GM08714 (cell line): Measurements from ENCODE around the gene TRIM32.

Source experiments
- H3K4me3 ChIP-seq: fragments of 200-500 bp; sonication (Bioruptor generic); 2 replicates; pipeline ENCODE4 v1.5.1; 2014; ENCODE audit warnings: mild to moderate bottlenecking, low read length, inconsistent platforms
- ZNF274 ChIP-seq: IDR thresholded peaks from 2 replicates; pipeline ENCODE4 v1.6.1; 2012; ENCODE audit warnings: mild to moderate bottlenecking, low read depth, low read length

Gene TRIM32

DNA sequence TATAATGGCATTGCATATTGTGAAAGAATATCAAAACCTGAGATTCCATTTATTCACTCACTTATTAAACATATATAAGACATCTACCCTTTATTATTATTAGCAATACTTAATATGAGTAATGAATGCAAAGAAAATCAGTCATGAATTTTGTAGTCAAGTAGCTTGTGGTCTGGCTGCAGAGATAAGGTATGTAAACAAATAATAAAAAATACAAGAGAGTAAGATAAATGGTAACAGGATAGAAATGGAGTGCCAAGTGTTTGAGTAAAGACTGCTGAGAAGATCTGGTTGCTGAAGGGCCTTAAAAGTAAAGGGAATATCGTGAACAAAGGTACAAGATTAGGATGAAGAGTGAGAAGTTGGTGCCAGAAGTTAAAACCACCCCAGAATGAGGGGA lies 18.4 kb downstream of the TRIM32 start:
- TF ChIP-seq ZNF274, result no peak
- H3K4me3 ChIP-seq, result no peak overlapping the region

DNA sequence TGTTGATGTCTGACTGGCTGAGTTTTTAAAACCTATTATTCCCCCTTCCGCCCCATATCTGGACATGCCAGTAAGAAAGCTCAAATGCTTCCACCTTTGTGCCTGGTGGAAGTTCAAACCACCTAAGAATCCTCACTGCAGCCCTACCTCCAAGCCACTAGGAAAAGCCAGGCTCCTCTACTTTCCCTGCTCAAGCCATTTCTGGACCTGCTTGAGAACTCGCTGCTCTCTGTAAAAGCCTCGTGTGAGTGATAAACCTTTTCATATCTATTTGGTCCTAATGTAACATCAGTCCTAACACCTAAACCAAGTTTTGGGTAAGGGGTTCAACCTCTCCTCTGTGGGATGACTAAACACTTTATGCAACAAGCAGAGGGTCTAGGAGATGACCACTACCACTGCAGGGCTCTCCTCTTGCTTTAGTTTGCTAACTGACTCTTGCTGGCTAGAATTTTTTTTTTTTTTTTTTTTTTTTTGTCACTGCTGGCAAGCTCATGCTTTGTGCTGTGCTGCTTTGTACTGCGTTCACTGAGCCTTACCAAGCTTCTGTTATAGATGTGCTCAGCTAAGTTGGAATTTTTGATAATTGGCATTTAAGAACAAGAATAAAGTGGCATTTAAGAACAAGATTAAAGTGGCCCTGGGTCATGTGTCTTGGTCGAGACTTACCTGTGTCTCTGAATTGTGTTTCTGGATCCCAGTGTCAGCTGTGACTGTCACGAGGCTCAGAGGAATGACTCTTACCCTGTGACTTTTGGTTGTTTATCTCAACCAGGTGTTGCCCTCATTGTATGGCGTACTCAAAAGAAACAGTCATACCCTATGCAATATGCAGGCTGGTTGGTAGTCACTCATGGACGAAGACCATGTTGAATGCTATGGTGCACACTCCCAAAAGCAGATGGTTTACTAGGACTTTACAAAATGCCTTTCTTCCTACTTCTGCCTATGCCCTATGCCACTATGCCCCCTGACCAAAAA lies 19.5 kb downstream of the TRIM32 start:
- no peak for TF ChIP-seq ZNF274
- no peak overlapping the region for H3K4me3 ChIP-seq

DNA sequence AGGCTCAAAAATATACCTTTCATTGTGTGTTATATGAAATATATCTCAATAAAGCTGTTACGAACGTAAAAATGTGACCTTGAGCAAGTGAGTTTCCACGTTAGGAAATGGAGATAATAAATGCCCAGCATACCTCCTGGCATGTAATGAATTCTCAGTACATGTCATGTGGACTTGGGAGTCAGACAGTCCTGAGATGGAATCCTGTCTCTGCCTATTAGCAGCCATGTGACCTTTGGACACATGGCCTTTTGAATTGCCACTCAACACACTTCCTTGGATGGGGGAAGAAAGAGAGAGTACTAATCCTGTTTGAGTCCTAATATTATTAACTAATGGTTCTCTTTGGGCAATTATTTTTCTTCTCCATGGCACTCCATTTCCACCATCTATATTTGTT lies 25.7 kb downstream of the TRIM32 start:
- no peak for TF ChIP-seq ZNF274

DNA sequence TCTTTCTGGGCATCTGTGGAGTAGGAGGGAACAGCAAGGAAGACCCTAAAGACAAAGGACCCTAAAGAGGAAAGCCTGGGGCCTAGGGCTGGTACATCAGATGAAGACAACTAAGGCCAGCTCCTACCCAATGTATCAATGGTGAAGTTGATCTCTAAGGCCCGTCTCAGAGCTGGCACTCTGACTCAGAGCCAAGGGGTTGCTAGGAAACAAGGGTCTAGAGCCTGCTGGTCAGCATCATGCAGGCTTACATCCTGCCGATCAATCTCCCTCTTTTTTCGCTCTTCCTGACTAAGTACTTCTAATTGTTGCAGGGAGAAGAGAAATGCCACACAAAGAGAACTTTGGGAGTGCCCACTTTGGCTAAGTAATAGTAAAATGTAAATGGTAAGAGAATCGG lies 26.2 kb downstream of the TRIM32 start:
- no peak overlapping the region for H3K4me3 ChIP-seq
- no peak for TF ChIP-seq ZNF274

More for the DNA sequence above, 25.7 kb downstream of the TRIM32 start:
- H3K4me3 ChIP-seq, result no peak overlapping the region

DNA sequence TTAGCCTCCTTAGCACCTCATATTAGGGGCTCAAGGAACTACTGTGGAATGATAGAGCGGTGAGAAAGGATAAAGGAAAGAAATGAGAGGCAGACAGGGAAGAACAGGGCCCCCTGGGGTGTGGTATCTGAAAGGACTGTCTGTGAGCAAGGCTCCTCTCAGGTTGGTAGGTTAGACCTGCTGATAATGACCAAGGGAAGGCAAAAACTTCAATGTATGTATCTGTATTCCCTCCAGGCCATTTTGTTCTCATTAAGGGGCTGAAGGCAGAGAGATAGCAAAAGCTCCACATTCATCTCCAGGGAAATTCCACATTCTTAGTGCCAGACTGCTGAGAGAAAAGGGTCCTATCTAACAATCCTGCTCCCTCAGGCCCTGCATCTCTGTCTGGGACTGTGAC lies 28.6 kb downstream of the TRIM32 start:
- no peak for TF ChIP-seq ZNF274
- H3K4me3 ChIP-seq, result no peak overlapping the region

DNA sequence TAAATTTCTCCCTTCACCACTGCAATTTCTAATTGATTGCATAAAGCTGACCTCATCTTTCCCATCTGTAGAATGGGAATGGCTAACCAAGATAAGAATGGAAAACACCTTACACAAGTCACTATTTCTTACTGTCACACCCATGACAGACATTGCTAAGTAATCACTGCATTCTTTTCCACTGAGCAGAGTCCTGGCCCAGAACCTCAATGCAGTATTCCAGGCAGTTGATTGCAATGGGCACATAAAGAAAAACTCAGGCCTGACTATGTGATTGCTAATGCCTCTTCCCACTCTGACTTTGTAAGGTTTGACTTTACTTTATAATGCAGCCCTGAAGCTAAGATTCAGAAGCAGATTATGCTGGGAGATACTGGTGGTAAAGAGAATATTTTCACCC lies 29.3 kb downstream of the TRIM32 start:
- H3K4me3 ChIP-seq, result no peak overlapping the region
- TF ChIP-seq ZNF274, result no peak

DNA sequence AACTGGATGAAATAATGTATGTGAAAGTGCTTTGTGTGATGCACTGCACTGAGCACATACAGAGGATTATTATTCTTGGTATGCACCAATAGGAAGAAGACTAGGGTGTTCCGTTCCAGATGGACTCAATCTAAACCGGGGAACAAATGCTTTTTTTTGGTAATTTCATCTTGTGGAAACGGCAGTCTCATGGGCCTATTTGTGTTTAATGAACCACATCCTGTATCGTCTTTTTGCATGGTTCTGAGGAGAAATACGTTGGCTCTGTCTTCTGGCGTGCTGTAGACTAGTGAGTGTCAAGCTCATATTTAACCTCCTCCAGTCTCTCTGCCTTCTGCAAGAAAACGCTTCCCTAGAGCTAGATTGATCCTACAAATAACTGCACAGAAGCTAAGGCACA lies 30.0 kb downstream of the TRIM32 start:
- TF ChIP-seq ZNF274, result no peak
- no peak overlapping the region for H3K4me3 ChIP-seq

DNA sequence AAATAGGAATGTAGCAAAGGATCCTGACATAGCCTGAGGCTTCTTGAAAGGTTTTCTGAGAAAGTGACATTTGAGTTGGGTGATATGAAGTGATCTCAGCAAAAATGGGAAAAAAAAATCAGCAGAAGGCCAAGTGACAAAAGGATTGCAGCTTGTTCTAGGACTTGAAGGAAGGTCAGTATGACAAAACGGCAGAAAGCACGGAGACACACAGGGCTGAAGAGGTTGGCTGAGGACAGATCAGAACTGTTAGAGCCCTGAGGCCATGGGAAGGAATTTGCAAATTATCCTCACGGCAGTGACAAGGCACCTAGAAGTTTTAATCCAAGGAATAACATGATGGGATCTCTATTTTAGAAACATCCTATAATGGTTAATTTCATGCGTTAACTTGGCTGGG lies 31.0 kb downstream of the TRIM32 start:
- no peak for TF ChIP-seq ZNF274
- no peak overlapping the region for H3K4me3 ChIP-seq

DNA sequence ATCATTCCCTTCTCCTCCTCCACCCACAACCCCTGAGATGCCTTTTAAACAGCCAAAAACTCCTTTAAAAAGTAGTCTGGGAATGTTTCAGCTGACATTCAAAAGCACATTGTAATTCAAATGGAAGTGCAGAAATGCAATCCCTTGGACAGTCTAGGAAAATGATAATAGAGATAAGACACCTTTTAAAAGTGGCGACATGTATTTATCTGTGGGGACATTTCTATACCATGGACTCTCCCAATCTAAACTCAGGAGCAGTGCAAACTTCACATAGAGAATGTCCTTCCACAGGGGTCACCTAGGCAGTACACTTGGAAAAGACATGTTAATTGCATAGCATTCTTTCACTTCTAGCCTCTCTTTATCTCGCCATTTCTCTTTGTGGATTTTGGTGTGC lies 33.0 kb downstream of the TRIM32 start:
- no peak for TF ChIP-seq ZNF274
- H3K4me3 ChIP-seq, result no peak overlapping the region

DNA sequence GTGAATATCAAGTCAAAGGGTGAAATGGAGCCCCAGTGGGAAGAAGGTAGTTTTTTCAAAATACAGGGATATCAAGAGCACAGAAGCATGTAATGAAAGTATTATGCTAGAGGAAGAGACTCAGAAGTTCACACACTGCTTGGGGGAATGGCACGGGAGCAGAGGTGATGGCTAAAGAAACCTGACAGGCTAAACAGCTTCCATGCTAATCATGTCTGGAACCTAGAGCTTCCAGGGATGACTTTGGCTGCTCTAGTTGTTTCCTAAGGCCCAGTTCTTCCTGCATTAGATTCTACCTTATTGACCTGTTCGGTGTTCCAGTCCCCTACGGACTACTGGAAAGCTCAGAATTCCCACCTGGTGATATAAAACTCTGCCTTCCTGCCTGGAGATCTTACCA lies 34.3 kb downstream of the TRIM32 start:
- TF ChIP-seq ZNF274, result no peak

DNA sequence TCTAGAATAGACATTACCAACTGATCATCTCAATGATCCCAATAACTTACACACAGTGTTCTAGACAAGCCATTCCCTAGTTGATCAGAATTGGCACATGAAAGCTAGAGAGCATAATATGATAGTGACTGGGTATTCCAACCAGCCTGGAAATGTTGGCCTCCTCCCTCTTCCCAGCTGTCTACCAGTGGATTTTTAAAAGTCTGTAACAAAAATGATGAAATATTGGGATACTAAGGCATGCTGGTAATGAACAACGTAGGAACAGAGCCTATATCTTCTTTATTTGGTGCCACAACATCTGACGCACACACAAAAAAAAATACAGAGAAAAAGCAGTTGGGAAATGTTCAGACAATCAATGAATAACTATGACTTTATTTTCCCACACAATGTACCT lies 34.8 kb downstream of the TRIM32 start:
- no peak overlapping the region for H3K4me3 ChIP-seq

More for the DNA sequence above, 34.3 kb downstream of the TRIM32 start:
- H3K4me3 ChIP-seq, result no peak overlapping the region

DNA sequence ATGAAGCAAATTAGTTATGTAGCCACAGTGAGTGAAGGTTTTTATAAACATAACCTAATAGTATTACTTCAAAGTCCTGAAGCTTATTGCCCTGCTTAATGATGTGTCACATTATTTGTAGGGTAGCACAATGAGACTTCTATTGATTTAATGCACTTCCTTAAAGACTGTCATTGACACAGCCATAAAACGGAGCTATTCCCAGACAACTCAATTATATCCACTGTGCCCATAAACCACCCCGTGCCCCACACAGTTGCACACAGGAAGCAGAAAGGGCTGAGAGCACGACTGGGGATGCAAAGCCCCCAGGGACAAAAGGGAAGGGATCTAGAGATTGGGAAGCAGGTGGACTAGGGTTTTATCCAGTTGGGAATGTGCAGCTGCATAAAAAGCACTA lies 37.0 kb downstream of the TRIM32 start:
- no peak for TF ChIP-seq ZNF274
- H3K4me3 ChIP-seq, result no peak overlapping the region

More for the DNA sequence above, 34.8 kb downstream of the TRIM32 start:
- no peak for TF ChIP-seq ZNF274

DNA sequence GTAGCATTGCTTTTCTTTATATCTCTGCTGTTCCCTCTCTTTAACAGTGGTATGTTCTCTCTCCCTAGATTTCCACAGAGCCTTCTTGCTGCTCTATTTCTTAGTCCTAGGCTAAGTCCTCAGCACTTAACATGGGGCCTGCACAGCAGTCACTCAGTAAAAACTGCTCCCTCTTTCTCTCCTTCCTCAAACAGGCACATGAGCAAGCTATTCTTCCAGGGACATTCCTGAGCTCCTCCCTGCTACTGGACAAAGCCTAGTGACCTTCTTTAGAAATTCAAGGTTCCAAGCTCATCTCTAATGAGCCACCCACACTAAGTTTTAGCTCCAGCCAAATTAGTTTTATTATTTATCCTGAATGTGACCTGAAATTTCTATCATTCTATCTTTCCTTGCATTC lies 39.5 kb downstream of the TRIM32 start:
- H3K4me3 ChIP-seq, result no peak overlapping the region
- no peak for TF ChIP-seq ZNF274

DNA sequence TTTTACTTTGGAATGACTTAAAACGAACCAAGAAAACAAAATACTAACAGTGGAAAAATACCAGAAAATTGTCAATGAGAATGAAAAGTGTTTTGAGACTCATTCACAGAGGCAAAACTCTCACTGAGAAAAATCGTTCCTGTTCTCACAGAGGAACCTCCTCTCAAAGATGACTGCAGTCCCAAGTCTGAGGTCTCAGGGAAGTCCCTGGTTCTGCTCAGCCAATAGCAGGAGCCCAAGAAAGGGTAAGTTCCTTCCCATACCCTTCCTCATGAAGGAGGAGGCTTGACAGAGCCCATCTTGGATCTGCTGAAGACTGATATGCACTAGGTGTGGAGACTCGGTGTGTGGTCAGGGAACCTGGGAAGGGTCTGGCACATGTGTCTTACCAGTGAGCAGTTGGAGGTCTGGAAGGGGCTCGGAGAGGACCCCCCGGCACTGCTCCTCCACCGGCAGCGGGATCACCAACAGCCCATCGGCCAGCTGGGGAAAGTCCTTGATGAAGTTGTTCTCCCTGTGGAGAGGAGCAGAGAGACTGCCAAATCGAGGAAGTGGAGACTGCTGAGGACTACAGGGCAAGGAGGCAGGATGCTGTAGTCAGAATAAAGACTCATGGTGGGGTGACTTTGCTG lies 46.0 kb downstream of the TRIM32 start:
- no peak for TF ChIP-seq ZNF274

More for the DNA sequence above, 46.0 kb downstream of the TRIM32 start:
- no peak overlapping the region for H3K4me3 ChIP-seq
